Activated CD8-positive, alpha-beta memory T cell treated with anti-CD3 and anti-CD28 coated beads, Interleukin-2, amount 50 U/mL, for 24 hours (primary cell): ENCODE measurements around the gene MRGPRF.
"Not testable (repeated sequence)": the region's sequence is repeated elsewhere in the genome, so short reads cannot be mapped to it uniquely, and the experiment has no call there.

Experiments used
- DNase-seq: peaks from one replicate; pipeline ENCODE4 v3.0.0-alpha.2; 2020; ENCODE audit errors: extremely low read depth

MRGPRF gene

DNA sequence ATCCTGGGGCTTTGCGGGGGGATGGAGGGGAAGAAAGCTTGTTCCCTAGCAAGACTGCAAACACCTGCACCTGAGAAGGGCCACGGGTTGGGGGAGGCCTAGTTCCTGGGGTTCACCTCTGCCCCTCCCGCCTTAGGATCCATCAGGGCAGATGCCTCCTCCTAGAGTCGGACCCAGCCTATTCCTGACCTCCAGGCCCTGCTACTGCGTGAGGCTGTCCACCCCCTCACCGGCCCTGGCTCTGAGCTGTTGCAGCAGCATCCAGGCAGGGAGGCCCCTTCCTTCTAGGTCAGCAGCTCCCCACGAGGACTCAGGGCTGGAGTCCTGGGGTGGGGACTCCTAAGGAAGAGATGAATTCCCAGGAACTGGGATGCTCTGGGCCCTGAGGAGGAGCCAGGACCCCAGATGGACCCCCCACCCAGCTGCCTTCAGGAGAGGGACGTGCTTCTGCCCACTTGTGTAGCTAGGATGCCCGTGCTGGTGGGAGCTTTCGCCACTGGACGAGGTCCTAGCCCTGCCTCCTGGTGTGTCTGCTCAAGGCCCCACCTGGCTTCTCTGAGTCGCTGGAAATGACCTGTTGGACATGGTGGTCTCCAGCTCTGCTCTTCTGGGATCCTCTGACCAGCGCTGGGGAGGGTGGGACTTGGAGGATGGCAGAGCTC lies 10.3 kb downstream of the MRGPRF start:
- DNase-seq: no peak

DNA sequence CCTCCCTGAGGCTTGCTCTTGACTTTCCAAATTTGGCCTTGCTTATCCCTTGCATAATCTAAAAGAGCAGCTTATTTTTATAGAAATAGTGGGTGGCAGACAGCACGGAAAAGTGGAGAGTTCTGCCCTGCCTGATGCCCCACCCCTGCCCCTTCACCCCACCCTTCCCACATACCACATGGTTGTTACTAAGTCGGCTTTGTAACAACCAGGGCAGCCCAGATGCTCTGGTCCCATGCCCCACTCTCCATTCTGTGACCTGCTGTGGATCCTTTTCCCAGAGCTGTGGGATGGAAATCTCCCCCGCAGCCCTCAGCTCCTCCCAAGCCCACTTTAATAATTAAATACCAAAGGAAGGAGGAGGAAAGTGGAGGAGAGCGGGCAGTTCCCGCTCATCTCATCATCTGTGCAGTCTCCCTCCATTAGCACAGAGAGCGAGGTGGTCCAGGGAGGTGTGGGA lies 10.9 kb downstream of the MRGPRF start:
- no peak for DNase-seq

DNA sequence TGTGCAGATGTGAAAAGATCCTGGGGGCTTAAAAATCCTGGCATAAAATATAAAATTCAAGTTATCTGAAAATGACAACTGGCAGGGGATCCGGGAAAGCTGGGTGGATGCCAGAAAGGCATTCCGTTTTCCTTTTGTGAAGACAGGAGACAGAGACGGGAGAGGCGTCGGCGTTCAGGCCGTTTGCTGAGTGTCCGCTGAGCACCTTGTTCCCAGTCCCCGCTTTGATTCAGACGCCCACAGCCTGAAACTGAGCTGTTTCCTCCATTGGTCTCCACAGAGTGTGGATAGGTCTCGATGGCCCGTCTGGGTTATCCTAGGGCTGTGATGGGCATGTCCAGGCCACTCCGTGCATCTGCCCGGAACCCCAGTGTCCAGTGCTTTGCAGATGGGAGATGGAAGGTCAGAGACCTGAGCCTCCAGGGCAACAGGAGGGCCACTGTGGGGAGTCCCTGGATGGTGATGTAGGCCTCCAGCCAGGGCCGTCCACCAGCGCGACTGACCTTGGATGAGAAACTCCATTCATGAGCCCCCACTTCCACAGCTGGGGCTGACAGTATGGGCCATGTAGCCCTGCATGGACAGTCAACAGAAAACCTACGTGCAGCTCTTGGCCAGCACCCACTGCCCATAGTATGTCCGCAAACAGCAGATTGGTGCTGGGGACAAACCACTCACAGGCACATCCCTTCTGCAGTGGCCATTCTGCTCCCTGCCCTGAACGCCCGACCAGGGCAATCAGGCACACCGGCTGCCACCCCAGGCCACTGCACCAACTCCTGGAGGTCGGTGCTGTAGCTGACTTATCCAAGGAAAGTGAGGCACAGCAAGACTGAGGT lies 11.6 kb downstream of the MRGPRF start:
- no peak for DNase-seq

DNA sequence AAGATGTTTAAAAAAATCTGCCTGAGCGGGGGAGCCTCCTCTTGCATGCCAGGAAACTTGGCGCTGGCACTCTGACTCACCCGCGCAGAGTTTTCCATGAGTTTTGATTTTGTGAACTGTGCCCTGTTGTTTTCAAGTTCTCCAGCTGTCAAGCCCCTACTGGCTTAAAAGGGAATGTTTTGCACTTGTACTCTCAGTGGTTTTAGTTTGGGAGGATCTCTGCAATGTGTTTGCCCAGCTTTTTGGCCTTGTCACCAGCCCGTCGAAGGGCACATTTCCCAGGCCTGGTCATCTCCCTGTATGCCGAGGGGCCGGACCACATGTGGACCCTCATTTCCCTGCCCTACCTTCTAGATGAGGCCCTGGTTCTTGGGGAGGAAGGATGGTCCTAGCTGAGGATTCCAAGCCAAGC lies 12.2 kb downstream of the MRGPRF start:
- no peak for DNase-seq

DNA sequence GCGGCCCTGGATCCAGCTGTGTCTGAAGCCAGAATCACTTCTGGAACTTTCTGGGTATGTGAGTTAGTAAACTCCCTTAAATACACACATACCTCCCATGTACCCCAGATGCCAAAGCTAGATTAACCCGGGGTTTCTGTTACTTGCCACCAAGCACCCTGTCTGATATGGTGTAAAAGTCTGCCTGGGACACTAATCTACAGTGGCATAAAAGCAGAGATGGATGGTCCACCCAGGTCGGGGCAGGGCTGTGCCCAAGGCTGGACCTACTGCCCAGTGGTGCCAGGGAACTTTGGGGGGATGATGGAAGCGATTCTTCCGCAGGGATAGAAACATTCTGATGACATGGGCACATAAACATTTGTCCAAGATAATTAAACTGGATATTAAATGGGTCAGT lies 12.7 kb downstream of the MRGPRF start:
- no peak for DNase-seq

DNA sequence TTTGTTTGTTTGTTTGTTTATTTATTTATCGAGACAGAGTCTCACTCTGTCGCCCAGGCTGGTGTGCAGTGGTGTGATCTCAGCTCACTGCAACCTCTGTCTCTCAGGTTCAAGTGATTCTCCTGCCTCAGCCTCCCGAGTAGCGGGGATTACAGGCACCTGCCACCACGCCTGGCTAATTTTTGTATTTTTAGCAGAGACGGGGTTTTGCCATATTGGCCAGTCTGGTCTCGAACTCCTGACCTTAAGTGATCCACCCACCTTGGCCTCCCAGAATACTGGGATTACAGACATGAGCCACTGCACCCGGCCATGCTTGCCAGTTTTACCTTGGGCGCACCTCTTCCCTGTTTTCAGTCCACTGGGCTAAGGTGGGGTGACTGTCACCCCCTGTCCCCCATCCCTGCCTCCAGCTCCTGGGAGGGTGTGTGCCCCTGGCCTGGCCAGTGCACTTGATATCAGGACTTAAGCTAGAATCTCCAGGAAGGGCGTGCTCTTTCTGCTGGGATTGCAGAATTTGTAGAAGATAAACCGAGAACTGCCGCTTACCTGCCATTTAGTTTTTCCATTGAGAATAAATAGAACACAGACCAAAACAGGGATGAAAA lies 13.2 kb downstream of the MRGPRF start:
- not testable (repeated sequence) for DNase-seq

DNA sequence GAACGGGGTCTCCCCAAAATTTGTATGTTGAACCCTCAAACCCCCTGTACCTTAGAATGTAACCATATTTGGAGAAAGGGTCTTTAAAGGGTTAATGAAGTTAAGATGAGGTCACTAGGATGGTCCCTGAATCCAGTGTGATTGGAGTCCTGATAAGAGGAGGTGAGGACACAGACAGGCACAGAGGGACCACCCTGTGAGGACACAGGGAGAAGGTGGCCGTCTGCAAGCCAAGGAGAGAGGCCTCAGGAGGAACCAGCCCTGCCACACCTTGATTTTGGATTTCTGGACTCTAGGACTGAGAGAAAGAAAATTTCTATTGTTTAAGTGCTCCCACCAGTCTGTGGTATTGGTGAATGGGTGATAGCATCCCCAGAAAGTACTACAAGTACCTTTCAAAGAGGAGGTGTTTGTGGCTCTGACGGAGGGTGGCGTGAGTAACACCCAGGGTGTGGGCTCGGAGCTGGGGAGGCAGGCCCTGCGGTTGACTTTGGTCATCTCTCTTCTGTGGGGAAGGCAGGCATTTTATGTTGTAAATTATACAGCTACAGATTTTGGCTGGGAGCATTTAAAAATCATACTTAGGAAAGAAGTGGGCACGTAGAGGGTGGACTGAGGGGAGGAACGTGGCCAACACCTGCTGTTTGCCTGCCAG lies 13.8 kb downstream of the MRGPRF start:
- no peak for DNase-seq

DNA sequence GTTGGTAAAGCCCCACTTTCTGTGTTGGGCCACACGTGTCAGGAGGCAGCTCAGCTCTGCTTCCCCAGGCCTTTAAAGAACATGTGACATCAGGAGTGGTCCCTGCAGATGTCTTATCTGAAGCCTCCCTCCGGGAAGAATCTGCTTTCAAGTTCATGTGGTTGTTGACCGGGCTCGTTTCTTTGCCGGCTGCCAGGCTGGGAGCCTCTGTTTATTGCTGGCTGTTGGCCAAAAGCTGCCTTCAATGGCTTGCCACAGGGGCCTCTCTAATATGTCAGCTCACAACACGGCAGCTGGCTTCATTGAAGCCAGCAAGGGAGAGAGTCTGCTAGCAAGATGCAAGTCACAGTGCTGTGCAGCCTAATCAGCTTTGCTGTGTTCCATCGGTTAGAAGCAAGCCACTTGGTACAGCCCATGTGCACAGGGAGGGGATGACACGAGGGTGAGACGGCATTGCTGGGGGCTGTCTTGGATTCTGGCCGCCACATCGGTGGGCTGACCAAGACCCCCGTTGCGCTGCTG lies 14.6 kb downstream of the MRGPRF start:
- no peak for DNase-seq

DNA sequence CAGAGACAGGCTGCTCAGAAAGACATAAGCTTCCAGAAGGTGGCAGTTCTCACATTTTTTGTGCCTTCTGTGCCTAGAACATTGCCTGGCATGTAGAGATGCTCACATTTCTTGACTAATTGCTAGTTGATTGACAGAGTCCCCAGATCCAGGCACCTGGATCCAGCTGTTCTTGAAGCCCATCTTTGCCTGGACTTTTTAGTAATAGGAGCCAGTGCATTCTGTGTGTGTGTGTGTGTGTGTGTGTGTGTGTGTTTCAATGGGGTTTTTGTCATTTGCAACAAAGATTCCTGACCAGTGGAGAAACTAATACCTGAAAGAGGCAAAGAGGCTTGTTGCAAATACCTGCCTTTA lies 15.1 kb downstream of the MRGPRF start:
- DNase-seq: no peak

DNA sequence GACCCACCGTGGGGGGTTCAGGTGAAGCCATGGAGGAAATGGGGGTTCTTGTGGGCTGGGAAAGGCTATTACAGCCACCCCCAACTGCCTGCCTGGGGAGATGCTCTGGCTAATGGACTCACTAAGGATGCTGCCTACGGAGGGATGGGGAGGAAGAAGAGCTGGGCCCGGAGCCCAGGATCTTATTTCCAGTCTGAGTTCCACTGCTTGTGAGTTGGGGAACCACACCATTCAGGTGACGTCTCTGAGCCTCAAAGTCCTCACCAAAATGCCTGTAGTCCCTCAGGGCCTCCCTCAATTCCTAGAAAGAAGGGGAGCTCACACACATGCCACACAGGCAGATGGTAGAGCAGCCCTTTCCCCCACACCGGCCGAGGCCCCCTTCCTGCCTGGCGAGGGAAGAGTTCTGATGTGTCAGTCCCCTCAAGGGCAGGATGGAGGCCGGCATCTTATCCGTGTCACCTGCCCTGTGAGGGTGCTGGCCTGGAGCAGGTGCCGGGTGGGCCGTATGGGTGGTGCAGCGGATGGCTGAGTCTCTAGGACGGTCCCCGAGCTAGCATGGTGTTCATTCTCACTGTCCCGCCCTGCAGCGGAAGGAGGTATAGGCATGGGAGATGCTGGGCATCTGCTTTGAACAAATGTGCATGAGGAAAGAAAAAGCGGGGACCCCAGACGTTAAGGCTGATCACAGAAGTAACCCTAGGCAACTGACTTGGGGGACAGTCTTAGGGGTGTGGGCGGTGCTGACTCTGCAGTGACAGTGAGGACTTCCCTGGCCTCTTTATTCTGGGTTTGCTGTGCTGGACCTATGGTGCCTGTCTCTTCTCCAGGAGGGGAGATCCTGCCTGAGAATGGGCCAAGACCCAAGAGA lies 15.7 kb downstream of the MRGPRF start:
- no peak for DNase-seq

DNA sequence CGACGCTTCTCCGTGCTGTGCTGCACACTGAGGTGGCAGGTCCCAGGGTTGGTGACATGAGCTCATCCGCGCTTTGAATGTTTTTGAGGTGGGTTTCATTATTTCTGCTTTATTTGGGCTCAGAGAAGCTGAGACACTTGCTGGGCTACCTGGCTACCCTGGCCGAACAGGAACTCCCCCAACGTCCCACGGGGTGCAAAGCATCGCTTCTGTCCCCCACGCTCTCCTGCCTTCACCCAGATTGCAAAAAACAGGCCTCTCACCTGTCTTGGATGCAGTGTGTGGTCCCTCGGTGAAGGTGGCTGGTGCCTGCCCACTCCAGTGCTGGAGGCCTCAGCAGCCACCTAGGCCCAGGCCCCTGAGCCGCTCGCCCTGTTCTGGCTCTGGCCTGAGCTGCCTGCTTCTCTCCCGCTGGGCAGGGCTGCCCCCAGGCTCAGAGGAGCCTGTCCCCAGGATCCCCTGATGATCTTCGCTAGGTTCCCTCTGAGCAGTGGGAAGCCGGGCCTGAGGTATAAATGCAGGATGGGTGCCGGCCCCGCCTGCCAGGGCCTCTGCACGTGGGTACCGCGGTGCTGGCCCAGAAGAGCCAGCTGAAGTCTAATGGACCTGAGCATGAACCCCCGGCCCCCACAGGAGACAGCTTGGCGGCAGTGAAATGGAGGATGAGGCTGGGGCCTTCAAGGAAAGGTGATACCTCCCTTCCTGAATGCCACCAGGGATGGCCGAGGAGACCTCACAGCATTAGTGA lies 16.5 kb downstream of the MRGPRF start:
- DNase-seq: no peak

DNA sequence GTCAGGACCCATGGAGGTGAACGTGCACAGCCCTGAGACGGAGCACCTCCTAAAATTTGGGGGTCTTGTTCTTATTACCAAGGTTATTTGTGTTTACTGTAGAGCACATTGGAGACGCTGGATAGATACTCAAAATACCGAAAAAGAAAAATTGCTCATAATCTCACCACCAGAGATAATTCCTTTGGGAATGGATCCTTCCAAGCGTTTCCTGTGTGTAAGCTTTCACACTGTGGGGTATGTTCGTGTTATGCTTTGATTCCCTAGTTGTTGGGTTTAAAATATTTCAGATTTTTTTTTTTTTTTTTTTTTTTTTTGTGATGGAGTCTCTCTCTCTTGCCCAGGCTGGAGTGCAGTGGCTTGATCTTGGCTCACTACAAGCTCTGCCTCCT lies 18.2 kb downstream of the MRGPRF start:
- no peak for DNase-seq

DNA sequence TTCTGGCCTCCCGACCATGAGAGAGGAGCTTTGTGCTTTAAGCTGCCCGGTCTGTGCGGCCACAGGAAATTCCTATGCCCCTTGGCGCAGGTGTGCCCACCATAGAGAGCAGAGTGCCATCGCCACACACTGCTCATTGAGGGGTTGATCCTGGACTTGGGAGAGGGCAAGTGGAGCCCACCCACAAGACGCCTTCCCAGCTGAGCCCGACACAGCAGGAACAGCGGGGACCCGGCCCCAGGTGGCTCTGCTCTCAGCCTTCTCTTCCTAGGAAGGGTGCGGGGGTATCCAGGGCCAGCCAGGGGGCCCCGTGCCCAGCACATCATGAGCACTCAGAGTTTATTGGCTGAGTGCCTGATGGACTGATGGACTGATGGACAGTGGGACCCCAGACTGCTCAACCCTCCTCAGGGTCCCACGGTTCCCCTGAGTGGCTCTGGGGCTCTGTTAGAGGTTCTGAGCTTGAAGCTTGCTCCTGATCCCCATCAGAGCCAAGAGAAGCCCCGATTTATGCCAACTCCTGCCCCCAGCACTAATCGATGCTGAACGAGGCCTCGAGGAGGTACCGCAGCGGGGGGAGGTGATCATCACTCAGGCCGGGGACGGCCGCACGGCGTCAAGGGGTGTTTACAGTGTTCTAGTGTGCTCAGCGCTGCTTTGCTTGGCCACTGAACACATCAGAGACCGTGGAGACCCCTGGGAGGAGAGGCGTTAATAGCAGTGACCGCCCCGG lies 18.7 kb downstream of the MRGPRF start:
- no peak for DNase-seq

DNA sequence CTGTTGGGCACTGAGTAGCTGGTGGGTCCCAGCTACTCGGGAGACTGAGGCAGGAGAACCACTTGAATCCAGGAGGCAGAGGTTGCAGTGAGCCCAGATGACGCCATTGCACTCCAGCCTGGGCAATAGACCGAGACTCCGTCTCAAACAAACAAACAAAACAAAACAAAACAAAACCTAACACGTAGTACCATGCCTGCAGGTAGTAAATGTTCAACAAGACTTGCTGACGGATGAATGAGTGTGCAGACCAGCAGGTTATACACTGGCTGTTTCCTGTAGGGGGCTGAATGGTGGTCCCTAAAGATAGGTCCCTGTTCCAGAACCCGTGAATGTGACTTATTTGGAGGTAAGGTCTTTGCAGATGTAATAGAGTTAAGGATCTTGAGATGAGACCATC lies 19.5 kb downstream of the MRGPRF start:
- no peak for DNase-seq

DNA sequence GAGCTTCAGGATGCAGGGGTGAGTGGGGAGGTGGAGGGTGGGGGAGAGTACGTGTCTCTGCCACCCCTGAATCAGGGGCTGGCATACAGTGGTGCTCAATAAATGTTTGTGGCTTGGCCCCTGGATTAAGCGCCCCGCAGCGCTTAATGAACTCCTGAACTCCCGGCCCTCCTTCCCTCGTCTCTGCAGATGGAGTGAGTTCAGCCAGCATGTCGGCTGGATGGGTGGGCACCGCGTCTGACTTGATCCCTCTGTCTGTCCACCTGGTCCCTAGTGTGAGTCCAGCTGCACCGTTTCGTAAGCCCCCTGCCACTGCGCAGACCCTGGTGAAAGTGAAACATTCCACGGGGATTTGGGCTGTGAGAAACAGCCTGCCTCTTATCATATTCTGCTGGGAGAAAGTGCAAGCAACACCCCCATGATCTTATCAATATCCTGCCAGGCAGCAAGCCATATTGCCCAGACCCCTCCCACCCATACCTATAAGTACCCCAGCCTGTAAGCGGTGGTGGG lies 20.2 kb downstream of the MRGPRF start:
- no peak for DNase-seq

DNA sequence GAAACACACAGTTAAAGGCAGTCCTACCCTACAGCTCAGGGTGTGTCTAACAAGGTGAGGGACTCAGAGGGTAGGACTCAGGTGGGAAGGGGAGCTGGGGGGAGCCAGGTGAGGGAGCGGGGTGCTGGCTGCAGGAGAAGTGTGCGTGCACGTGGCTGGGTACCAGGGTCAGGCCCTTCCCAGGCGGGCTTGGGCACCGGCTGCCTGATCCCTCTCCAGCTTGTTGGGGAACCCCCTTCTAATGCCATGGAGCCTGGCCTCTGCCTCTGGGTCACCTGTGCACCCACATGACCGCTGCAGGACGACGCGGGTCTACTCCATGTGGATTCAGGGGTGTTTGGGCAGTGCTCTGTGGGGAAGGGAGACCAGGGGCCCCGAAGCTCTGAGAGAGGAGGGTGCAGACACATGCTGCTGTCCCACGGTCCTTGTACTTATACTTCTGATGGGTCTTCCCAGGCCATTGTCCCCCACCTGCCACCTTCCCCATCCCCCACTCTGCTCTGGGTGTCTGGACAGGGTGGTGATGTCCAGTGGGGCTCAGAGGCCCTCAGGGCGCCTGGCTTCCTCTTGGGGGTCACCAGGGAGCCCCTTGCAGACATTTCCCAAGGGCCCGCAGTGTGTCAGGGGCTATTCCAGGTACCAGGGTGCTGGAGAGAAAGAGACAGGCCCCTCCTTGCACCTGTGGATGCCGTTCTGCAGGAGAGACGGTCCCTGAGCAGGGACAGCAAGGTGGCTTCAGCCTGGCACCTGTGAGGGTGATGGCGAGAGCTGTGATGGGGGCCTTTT lies 21.9 kb downstream of the MRGPRF start:
- DNase-seq: no peak

DNA sequence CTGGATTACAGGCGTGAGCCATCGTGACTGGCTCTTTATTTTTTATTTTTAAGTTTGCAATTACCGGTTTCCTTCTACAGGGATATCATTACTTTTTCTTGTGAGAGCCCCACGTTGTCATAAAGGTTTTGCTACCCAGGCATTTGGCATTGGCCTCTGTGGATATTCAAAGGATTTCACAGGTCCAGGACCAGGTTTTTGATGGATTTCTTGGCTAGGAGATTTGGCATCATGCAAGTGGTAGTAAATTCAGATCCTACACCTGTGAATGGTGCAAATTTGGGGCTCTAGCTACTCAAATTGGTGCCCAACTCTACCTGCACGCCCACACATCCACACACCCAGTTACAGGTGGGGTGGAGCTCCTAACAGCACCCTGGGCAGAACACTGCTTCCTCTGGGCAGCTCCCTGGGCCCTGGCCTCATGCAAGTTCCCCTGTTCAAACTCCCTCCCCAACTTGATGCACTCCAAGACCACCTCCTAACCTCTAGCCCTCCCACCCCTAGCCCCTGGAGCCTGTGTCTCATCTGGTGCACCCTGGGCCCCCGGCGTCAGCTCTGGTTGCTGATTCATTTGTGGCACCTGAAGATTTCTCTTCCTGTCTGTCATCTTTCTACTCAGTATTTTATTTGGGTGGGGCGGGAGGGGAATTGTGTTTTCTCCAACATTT lies 23.0 kb downstream of the MRGPRF start:
- no peak for DNase-seq

DNA sequence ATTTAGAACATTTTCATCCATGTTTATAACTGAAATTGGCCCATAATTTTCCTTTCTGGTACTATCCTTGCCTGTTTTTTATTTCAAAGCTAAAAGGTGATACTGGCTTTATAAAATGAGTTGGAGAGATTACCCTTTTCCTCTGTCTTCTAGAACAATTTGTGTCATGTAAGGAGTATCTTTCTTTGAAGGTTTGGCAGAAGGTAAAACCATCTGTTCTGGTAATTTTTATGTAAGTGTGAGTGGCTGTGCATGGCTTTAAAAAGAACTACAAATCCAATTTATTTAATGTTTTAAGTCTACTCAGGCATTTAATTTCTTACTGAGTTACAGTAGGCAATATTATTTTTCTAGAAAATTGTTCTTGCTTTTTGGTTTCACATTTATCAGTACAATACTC lies 24.6 kb downstream of the MRGPRF start:
- DNase-seq: no peak
